ENCODE data around the gene LAG3.

Gene LAG3

DNA sequence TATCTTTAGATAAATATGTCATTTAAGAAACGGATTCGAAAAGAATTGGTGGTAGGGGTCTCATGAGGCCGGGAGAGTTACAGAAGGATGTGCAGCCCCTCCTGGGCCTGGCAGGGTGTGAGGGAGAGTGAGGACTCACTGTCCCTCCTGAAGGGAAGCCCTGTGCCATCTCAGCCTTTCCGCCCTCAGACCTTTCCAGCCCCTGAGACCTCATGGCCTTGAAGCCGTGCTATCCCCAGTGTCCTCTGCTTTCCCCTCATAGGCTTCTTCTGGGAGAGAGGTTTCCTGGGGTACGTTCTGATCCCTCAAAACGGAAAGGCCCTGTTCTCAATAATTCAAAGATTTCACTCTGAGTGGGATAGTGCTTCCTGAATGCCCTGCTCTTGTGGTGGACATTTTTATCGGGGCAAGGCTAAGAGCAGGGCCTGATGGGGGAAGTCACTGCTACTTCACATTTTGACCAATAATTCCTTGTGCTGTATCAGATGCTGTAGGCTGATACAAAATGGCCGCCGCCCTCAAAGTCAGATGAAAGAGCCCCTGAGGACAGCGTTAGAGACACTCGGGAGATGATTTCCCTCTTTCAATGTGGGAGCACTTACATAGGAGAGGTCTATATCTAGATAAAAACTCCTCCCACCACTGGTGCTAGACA lies 18.3 kb downstream of the LAG3 start:
- no peak for DNase-seq (ENCODE audit: low spot score)

DNA sequence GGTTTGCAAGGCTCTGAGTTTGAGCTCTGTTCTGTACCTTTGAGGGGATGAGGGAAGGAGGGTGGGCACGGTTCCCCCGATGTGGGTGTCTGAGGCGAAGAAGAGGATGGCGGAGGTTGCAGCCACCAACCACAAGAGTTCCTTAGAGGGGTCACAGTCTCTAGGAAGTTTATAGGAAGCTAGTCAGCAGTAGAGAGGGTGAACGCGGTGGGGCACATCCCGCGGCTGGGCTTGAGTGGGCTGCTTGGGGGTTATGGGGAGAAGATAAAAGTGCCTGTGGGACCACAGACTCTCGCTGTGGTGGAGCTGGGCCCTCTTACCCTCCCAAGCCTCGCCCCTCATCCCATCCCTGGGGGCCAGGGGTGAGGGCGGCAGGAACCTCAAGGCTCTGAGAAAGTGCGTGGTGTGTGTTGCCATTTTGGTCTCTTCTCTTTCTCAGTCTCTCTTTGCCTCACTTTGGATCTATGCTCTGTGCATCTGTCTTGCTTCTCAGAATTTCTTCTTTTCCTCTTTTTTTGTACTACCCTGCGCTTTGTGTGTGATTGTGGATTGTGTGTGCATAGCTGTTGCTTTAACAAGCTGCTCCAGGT lies 19.7 kb downstream of the LAG3 start:
- DNase-seq (ENCODE audit: low spot score), result no peak

DNA sequence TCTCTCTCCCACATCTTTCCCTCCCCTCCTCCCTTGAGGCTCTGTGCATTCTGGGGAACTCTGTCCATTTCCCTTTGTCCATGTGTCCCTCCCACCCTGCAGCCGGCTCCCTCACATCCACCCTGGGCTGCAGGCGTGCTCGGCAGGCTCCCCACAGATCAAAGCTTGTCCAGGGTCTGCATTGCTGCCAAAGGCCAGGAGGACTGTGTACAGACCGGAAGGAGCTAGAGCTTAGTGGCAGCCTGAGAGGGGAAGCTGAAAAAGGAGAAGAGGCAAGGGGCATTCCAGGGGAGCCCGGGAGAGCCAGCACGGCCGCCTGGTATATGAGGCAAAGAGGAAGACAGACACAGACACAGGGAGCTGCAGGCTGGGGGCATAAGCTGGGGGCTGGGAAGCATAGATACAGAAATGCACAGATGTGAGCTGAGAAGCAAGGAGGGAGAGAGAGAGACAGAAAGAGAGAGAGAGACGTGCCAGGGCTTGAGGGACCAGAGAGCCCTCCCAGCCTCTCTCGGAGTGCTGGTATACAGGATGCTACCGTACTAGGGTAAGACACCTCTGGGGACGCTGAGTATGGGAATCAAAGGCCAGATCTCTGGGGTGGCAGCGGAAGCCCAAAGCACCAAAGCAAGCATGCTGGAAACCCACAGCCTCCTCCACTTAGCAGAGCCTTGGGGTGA lies 20.3 kb downstream of the LAG3 start:
- no peak for DNase-seq (ENCODE audit: low spot score)

DNA sequence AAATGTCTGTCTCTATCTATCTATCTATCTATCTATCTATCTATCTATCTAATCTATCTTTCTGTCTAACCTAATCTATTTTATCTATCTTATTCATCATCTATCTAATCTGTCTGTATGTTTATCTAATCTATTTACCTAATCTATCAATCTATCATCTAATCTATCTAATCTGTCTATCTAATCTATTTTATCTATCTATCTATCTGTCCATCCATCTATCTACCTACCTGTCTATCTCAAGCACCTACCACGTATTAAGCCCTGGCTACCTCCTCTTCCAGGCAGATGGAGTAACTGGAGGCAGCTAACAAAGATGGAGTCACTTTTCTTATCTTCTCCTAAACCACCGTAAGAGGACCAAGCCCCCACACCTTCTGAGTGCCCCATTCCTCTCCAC lies 22.8 kb downstream of the LAG3 start:
- no peak for DNase-seq (ENCODE audit: low spot score)

DNA sequence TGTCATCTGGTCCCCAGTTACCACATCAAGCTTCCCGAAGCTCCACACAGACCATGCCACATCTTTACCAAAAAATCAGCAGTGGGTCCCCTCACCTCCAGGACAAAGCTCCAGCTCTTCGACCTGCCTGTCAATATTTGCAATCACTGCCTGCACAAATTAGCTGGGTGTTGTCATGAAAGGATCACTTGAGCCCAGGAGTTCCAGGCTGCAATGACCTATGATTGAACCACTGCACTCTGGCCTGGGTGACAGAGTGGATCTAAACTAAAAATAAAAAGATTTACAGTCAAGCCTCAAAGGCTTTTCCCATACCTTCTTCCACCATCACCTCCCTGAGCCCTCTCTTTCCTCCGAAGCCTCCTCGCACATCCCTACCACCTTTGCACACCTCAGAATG lies 24.3 kb downstream of the LAG3 start:
- DNase-seq (ENCODE audit: low spot score), result no peak

DNA sequence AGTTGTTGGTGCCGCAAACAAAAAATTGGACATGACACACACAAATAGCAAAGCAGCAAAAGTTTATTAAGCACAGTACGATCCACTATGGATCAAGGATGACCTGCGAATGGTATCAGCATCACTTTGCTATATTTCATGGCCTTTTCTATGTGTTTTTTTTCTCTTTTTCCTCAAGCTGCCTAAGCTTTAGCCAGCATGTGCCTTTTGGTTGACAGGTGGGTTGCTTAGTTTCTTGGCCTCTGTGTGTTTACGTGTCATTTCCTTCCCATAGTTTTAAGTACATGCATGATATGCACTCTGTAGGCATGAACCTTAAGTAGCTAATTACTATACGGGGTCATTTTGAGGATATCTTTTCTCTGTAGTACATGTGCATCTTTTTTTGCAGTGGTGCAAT lies 26.8 kb downstream of the LAG3 start:
- DNase-seq (ENCODE audit: low spot score), result no peak

DNA sequence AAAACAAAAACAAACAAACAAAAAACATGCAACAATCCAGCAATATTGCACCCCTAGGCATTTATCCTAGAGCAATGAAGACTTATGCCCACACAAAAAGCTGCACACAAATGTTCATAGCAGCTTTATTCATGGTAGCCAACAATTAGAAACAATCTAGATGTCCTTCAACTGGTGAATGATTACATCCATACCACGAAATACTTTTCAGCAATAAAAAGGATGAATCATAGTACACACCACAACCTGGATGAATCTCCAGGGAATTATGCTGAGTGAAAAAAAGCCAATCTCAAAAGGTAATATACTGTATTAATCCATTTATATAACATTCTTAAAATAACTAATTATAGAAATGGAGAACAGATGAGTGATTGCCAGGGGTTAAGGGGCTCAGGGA lies 34.9 kb downstream of the LAG3 start:
- no peak for DNase-seq (ENCODE audit: low spot score)

DNA sequence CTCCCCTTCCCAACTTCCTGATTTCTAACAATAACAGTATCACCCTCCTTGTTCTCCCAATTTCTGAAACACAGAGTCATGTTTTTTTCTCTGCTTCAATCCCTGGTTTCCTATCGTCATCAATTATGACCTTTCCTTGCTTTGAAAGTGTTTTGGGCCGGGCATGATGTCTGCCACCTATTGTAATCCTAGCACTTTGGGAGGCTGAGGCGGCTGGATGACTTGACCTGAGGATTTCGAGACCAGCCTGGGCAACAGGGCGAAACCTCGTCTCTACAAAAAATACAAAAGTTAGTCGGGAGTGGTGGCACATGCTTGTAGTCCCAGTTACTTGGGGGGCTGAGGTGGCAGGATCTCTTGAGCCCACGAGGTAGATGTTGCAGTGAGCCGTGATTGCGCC lies 36.7 kb downstream of the LAG3 start:
- DNase-seq (ENCODE audit: low spot score), result no peak

DNA sequence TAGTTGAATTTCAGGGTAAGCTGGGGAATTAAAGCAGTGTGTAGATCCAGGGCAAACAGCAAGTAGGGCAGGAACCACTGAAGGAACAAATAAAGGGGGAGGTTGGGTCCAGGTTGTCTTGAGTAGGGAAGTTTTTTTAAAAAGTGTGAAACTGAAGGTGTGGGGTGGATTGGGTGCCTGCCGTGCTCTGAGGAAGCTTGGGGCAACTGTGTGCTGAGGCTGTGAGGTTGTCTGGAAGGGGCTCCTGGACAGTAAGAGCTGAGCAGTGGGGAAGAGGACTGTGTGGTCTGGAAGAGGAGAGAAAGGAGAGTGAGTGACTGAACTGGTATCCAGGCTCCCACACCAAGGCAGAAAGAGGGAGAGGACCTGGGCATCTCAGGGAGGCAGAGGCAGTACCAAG lies 38.4 kb downstream of the LAG3 start:
- DNase-seq (ENCODE audit: low spot score), result no peak

DNA sequence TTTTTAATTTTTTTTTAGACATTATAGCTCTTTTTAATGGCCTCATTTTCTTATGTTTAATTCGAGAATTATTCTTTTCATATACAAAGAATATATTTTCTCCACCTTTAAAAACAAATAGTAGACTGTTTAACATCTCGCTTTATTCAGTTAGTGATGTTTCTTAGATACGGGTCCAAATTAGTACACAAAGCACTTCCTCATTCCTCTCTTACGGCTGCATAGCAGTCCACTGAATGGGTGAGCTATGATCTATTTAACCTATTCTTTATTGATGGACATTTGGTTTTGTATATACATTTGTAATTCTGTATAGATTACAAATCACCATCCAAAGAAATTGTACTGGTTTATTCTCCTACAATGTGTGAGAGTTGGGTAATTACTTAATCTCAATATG lies 41.0 kb downstream of the LAG3 start:
- DNase-seq (ENCODE audit: low spot score), result no peak

DNA sequence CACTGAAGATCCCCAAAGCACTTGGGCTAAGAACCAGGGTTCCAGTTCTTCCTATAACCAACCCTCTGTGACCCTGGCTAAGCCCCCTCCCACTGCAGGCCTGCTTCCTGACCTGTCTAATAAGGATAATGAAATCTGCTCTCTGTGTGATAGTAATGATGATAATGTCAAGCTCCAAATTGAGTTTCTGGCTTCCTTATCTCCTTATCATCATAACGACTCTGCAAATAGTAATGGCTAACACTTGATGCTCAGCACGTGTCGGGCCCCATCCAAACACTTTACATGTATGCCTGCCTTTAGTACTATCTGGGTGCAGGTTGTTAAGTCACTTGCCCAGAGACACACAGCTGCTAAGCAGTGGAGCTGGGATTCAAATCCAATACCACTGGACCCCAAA lies 44.3 kb downstream of the LAG3 start:
- DNase-seq (ENCODE audit: low spot score), result no peak

DNA sequence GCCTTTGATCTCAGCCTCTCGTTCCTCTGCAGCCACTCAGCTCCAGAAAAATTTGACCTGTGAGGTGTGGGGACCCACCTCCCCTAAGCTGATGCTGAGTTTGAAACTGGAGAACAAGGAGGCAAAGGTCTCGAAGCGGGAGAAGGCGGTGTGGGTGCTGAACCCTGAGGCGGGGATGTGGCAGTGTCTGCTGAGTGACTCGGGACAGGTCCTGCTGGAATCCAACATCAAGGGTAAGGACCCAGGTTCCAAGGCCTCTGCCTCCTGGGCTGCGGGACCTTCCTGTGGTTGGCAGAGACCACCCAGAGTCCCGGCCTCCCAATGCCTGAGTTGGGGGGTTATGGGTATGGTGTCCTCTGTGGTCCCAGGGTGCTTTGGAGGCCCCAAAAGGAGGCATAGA lies 44.8 kb downstream of the LAG3 start:
- peak; percentile 37 for DNase-seq (ENCODE audit: low spot score)

DNA sequence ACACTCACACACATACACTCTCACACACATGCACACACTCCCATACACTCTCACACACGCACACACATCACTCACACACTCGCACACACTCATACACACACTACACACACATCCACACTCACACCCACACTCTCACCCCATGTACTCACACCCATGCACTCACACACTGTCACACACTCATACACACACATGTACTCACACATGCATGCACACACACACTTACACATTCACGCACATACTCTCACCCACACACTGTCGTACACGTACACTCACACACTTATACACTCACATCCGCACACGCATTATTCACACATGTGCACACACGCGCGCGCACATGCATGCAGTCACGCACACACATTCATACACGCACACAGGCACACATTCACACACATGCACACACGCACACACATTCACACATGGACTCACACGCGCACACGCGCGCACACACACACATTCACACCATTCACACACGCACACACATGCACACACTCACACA lies 45.4 kb downstream of the LAG3 start:
- DNase-seq (ENCODE audit: low spot score), result no peak

DNA sequence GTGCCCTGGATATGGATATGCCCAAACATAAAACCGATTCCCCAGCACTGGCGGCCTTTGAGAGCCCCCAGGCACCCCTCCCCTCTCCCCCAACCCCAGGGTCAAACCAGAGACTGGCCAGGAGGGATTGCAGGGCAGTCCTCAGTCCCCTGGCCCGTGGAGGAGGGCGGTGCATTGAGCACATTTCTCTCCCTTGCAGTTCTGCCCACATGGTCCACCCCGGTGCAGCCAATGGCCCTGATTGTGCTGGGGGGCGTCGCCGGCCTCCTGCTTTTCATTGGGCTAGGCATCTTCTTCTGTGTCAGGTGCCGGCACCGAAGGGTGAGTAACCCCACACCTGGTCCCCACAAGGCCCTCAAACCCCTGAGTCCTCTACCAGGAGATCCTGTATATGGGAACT lies 45.9 kb downstream of the LAG3 start:
- DNase-seq (ENCODE audit: low spot score), result no peak

DNA sequence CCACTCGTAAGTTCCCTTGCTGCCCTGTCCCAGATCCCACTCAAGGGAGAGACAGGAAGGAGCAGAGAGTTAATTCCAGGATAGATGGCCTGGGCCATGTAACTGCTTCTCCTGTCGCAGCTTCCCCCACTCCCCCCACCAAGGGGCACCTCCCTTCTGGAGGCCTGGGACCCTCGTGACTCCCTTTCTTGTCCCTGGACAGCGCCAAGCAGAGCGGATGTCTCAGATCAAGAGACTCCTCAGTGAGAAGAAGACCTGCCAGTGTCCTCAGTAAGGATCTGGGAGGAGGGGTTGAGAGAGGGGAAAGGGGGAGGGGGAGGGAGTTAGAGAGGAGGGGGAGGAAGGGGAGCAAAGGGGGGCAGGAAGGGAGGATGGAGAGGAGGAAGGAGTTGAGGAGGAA lies 46.3 kb downstream of the LAG3 start:
- no peak for DNase-seq (ENCODE audit: low spot score)

DNA sequence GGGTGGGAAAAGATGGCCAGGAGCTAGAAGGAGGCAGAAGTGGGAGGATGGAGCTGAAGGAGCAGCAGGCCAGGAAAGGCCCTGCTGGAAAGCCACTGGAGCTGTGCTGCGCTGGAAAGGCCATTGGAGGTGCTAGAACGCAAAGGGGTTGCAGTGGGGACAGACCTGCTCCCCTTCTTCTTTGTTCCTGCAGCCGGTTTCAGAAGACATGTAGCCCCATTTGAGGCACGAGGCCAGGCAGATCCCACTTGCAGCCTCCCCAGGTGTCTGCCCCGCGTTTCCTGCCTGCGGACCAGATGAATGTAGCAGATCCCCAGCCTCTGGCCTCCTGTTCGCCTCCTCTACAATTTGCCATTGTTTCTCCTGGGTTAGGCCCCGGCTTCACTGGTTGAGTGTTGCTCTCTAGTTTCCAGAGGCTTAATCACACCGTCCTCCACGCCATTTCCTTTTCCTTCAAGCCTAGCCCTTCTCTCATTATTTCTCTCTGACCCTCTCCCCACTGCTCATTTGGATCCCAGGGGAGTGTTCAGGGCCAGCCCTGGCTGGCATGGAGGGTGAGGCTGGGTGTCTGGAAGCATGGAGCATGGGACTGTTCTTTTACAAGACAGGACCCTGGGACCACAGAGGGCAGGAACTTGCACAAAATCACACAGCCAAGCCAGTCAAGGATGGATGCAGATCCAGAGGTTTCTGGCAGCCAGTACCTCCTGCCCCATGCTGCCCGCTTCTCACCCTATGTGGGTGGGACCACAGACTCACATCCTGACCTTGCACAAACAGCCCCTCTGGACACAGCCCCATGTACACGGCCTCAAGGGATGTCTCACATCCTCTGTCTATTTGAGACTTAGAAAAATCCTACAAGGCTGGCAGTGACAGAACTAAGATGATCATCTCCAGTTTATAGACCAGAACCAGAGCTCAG lies 47.0 kb downstream of the LAG3 start:
- DNase-seq (ENCODE audit: low spot score), result peak; percentile 55

DNA sequence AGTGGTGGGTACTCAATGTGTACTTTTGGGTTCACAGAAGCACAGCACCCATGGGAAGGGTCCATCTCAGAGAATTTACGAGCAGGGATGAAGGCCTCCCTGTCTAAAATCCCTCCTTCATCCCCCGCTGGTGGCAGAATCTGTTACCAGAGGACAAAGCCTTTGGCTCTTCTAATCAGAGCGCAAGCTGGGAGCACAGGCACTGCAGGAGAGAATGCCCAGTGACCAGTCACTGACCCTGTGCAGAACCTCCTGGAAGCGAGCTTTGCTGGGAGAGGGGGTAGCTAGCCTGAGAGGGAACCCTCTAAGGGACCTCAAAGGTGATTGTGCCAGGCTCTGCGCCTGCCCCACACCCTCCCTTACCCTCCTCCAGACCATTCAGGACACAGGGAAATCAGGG lies 47.8 kb downstream of the LAG3 start:
- DNase-seq (ENCODE audit: low spot score), result no peak

DNA sequence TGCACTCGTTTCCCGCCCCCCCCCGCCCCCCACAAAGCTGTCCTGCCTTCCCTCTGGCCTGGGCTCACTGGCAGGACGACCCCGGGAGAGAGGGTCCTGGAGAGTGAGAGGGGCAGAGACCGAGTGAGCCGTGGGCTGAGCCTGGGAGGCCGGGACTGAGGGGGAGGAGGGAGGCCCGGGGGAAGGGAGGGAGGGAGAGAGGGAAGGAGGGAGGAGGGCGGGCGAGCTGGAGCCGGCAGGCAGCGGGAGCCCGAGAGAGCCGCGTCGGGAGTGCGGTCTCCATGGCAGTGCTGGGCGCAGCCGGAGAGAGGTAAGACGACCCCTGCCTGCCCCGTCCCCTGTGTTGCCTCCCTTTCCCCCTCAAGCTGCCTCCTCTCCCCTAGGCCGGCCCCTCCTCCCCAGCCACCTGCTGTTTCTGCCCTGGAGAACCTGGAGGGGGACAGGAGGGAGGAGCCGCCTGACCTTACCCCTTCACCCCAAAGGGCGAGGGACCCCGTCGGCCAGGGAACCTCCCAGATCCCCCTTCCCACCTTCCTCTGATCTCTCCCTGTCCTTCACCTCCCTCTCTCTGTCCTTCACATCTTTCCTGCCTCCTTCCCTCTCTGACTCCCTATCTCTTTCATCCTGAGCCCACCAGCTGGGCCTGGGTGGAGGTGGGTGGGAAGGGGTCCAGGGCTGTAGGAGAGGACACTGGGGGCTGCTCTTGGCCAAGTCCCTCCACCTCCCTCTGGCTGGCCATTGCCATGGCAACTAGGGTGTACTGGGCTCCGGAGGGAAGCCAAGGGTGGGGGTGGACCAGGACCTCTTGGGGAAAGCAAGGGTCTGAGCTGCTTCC lies 49.5 kb downstream of the LAG3 start, which contains the start of gene GPR162:
Gene GPR162, plus strand, starts transcription at position 231 of the 835 bp plus-strand sequence. CDS start 2,078 bp downstream, outside the sequence.
- DNase-seq (ENCODE audit: low spot score), result peak; percentile 89

DNA sequence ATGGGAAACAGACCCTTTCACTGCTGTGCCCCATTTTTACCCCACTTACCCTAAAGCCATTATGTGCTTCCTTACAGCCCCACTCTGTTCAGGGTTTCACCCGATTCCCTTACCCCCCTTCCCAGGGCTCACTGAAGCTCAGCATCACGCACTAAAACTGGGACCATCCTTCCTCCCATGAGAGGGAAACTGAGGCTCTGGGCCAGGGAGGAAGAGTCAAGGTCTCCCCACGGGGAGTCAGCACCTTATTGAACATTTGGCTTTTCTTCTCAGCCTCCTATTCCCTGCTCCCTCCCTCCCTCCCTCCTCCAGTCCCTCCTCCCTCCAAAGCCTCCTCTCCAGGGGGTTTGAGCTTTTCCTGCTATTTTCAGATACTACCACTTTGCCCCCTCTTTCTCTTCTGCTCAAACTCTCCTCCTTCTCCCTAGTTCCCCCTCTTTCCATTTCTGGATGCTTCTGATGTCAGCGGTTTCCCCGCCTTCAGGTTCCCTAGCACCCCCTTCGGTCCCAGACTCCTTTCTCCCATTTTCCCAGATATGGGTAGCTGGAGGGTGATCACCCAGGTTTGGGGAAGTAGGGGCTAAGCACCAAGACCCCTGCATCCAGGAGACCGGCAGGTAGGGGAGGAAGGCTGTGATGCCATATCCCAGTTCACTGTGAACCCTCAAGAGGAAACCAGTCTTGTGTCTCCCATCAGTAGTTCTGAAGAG lies 50.3 kb downstream of the LAG3 start:
- peak; percentile 60 for DNase-seq (ENCODE audit: low spot score)

DNA sequence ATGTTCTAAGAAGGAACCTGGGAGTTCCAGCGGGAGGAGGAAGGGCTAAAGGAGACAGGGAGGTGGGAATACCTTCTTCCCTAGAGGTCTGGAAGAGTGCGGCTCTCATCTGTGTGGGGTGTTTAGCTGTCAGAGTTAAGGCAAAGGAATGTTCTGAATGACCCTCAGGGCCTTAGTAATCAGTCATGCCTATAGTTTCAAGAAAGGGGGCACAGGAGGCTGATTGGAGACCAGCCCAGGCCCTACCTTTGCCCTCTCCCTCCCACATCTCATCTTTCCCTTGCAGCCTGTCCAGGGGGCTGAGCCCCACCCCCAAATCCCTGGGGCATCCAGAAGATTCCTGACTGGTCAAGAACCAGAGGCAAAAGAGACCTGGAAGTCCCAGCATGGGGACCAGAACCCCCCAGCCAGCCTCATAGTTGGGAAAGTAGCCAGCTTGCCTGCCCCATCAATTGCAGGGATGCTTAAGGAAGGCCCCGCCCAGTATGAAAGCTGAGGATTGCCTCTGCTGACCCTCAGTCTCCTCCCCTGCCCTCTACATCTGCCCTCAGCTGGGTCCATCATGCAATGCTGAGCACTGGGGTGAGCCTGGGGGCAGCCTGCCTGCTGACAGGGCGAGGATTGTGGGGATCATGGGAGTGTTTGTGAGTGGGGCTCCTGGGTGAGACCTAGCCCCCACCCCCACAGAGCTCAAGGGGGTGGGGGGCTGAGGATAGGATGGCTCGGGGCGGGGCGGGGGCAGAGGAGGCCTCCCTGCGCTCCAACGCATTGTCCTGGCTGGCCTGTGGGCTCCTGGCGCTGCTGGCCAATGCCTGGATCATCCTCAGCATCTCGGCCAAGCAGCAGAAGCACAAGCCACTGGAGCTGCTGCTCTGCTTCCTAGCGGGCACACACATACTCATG lies 51.1 kb downstream of the LAG3 start:
- DNase-seq (ENCODE audit: low spot score), result peak; percentile 63
